HG02981 (cell line): ENCODE results near the gene PDE1C.
A peak's percentile ranks its signal among the peaks of the same experiment; 100 is the strongest.

Source experiments
- ATAC-seq: cut with Tn5 transposase; IDR thresholded peaks from one replicate; pipeline ENCODE4 v1.9.1; 2021; ENCODE audit warnings: mild to moderate bottlenecking, moderate library complexity; ENCODE audit not compliant: unreplicated experiment

The PDE1C gene

GRCh38 chr7:31788883-31789680 lies 281.1 kb downstream of the PDE1C start:
- no peak for ATAC-seq

GRCh38 chr7:31788445-31788844 lies 281.8 kb downstream of the PDE1C start:
- ATAC-seq = peak; percentile 94

GRCh38 chr7:31786326-31786725 lies 283.9 kb downstream of the PDE1C start:
- ATAC-seq = no peak

GRCh38 chr7:31785101-31785500 lies 285.1 kb downstream of the PDE1C start:
- ATAC-seq = no peak

- ATAC-seq = no peak
These were observed 287.0 kb downstream of the PDE1C start for GRCh38 chr7:31783221-31783620.

GRCh38 chr7:31782411-31782991 lies 287.7 kb downstream of the PDE1C start:
- ATAC-seq = peak; percentile 83

- no peak for ATAC-seq
These were observed 291.9 kb downstream of the PDE1C start for GRCh38 chr7:31778296-31778695.

GRCh38 chr7:31776616-31777015 lies 293.6 kb downstream of the PDE1C start:
- no peak for ATAC-seq

GRCh38 chr7:31775556-31775955 lies 294.7 kb downstream of the PDE1C start:
- ATAC-seq = no peak

- no peak for ATAC-seq
These were observed 298.0 kb downstream of the PDE1C start for GRCh38 chr7:31772211-31772610.

- ATAC-seq = no peak
These were observed 302.4 kb downstream of the PDE1C start for GRCh38 chr7:31767686-31768358.

GRCh38 chr7:31764462-31764861 lies 305.7 kb downstream of the PDE1C start:
- no peak for ATAC-seq

GRCh38 chr7:31763548-31763947 lies 306.7 kb downstream of the PDE1C start:
- no peak for ATAC-seq

GRCh38 chr7:31761646-31762045 lies 308.6 kb downstream of the PDE1C start:
- ATAC-seq = no peak

GRCh38 chr7:31758755-31759154 lies 311.5 kb downstream of the PDE1C start:
- ATAC-seq = no peak

GRCh38 chr7:31751726-31752125 lies 318.5 kb downstream of the PDE1C start:
- ATAC-seq = no peak

- ATAC-seq = no peak
These were observed 322.1 kb downstream of the PDE1C start for GRCh38 chr7:31748084-31748483.

- no peak for ATAC-seq
These were observed 322.7 kb downstream of the PDE1C start for GRCh38 chr7:31747553-31747952.

GRCh38 chr7:31744294-31744874 lies 325.8 kb downstream of the PDE1C start:
- peak; percentile 86 for ATAC-seq

- ATAC-seq = no peak
These were observed 328.4 kb downstream of the PDE1C start for GRCh38 chr7:31741852-31742251.
